Immature natural killer cell (primary cell): ENCODE results near the gene GALNT18. TPM values are rescaled to one million over a fixed set of nuclear protein-coding genes. Genes with fewer than 3 reads are reported as not detected.

Experiments used
- DNase-seq, 3 donors: peaks; one replicate each; pipeline ENCODE4 v3.0.0; 2022; ENCODE audit warnings: mixed read lengths in 1 of 3
- H3K27ac Mint-ChIP-seq, 6 donors: one replicate each; pipeline ENCODE4 v1.8.0; 2020; ENCODE audit warnings: mixed read lengths in 6 of 6, mild to moderate bottlenecking in 5 of 6, inconsistent platforms in 4 of 6, moderate library complexity in 3 of 6
- H3K27me3 Mint-ChIP-seq, 3 donors: one replicate each; pipeline ENCODE4 v1.8.0; 2020 to 2021; ENCODE audit warnings: low read depth in 3 of 3, mild to moderate bottlenecking in 3 of 3, mixed read lengths in 3 of 3, moderate library complexity in 3 of 3, inconsistent platforms in 1 of 3
- H3K36me3 Mint-ChIP-seq, 3 donors: one replicate each; pipeline ENCODE4 v1.8.0; 2020; ENCODE audit warnings: mixed read lengths in 3 of 3, inconsistent platforms in 2 of 3, mild to moderate bottlenecking in 2 of 3
- H3K4me1 Mint-ChIP-seq, 2 donors: one replicate each; pipeline ENCODE4 v1.8.0; 2020; ENCODE audit warnings: inconsistent platforms in 2 of 2, mild to moderate bottlenecking in 2 of 2, mixed read lengths in 2 of 2, moderate library complexity in 1 of 2
- H3K4me3 Mint-ChIP-seq, 5 donors: one replicate each; pipeline ENCODE4 v1.8.0; 2020; ENCODE audit warnings: mild to moderate bottlenecking in 5 of 5, mixed read lengths in 5 of 5, inconsistent platforms in 3 of 5, moderate library complexity in 3 of 5
- H3K9me3 Mint-ChIP-seq, 6 donors: one replicate each; pipeline ENCODE4 v1.8.0; 2020; ENCODE audit warnings: mild to moderate bottlenecking in 6 of 6, mixed read lengths in 6 of 6, inconsistent platforms in 4 of 6, moderate library complexity in 3 of 6
- polyA plus RNA-seq, 3 donors: library from polyadenylated mRNA; unstranded; fragments of 300-500 nt; fragmentation: Illumina TruSeq; gene quantifications; one replicate each; pipeline ENCODE4 v1.2.3, GENCODE V29; 2021

Gene GALNT18
- polyA plus RNA-seq, 3 donors from 2014 or later = 0.10 to 0.93 TPM; not detected in 1

DNA sequence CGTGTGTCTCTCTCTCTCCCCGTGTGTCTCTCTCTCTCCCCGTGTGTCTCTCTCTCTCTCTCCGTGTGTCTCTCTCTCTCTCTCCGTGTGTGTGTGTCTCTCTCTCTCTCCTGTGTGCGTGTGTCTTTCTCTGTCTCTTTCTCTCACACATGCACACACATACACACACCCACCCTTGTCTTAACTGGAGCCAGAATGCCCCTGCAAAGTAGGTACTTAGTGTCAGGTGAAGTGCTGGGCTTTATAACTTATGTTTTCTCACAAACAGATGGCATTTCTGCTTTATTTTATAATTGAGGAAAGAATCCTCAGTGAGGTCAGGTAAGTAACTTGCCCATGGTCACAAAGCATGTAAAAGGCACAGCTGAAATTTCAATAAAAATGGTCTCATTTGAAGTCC is 374.7 kb downstream of the GALNT18 start:
- H3K4me3 Mint-ChIP-seq = no peak overlapping the region
- no peak for DNase-seq
- peaks cover 3 to 7% (median 5%) of the 10 kb centered on the region in 3 donors for H3K27me3 Mint-ChIP-seq
- peak overlapping the region in 1 of 6 donors; percentile 31 for H3K27ac Mint-ChIP-seq
- peaks cover 0 to 1% of the 10 kb centered on the region in 2 donors for H3K4me1 Mint-ChIP-seq
- H3K9me3 Mint-ChIP-seq = peaks cover 0 to 2% (median 0%) of the 10 kb centered on the region in 6 donors
- no peaks in the 10 kb centered on the region for H3K36me3 Mint-ChIP-seq

DNA sequence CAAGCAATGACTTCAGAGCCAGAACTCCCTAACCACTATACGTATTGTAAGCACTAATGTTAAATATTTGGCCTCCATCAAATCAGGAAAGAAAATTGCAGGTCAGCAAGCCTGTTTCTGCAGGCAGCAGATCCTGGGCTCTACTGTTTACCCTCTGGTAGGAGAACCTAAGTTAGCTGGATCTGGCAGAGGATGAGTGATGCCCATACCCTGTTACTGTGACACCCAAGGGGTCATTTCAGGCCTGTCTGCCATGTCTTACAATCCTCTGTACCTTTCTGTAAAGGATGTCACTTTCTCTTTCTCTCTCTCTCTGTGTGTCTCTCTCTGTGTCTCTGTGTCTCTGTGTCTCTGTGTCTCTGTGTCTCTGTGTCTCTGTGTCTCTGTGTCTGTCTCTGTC is 375.6 kb downstream of the GALNT18 start:
- Mint-ChIP-seq H3K27ac (peak overlapping the region in 1 of 6 donors; percentile 34), H3K4me1 (peaks cover 0 to 1% of the 10 kb centered on the region in 2 donors), H3K9me3 (peaks cover 0 to 2% (median 0%) of the 10 kb centered on the region in 6 donors), H3K27me3 (peaks cover 0 to 7% (median 5%) of the 10 kb centered on the region in 3 donors), H3K36me3 (peaks cover 0 to 1% (median 0%) of the 10 kb centered on the region in 3 donors), H3K4me3 (no peak overlapping the region)
- no peak for DNase-seq

DNA sequence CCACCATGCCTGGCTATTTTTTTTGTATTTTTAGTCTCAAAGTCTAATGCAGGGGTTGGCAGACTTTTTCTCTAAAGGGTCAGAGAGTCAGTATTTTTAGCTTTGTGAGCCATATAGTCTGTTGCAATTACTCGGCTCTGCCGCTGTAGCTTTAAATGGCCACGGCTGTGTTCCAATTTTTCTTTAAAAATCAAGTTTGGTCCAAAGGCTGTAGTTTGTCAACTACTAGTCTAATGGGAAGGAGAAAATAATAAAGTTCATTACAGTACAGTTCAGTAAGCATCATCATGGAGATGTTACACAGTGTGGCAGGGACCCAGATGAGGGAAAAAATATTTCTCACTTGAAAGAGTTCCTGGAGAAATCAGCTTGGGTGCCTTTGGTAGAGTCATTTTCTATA is 376.4 kb downstream of the GALNT18 start:
- Mint-ChIP-seq H3K27ac (no peak overlapping the region), H3K4me1 (peaks cover 0 to 1% of the 10 kb centered on the region in 2 donors), H3K36me3 (peaks cover 0 to 4% (median 0%) of the 10 kb centered on the region in 3 donors)

DNA sequence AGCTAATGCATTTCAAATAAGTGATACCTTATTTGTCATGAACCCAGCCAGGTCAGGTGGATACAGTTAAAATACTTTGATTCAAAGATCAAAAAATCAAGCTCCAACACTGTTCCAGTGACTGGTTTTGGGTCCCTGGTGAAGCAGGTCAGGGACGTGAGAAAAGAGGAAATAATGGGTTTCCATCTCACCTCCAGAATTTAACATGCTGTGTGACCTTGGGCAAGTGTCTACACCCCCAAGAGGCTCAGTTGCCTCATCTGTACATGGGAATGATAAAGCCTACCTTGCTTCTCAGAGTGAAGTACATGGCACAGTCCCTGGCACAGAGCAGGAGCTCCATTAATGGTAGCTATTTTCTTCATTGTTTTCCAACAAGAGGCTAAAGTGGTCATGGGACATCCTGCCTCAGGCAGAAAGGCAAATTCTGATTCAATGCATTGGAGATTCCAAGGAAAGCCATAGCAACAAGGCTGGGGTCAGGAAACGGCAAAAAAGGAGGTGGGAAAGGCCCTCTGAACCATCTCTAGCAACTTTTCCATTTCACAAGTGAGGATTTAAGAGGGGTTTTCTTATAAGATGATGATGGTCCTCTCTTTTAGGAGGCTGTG is 377.2 kb downstream of the GALNT18 start:
- no peak overlapping the region for H3K4me3 Mint-ChIP-seq
- H3K36me3 Mint-ChIP-seq = peaks cover 0 to 4% (median 0%) of the 10 kb centered on the region in 3 donors
- peaks cover 0 to 2% (median 0%) of the 10 kb centered on the region in 6 donors for H3K9me3 Mint-ChIP-seq
- no peak overlapping the region for H3K27ac Mint-ChIP-seq
- H3K4me1 Mint-ChIP-seq = peaks cover 0 to 1% of the 10 kb centered on the region in 2 donors
- H3K27me3 Mint-ChIP-seq = peaks cover 0 to 6% (median 5%) of the 10 kb centered on the region in 3 donors
- no peak for DNase-seq

More for the DNA sequence above, 376.4 kb downstream of the GALNT18 start:
- peaks cover 0 to 7% (median 5%) of the 10 kb centered on the region in 3 donors for H3K27me3 Mint-ChIP-seq
- H3K4me3 Mint-ChIP-seq = no peak overlapping the region
- DNase-seq = no peak
- peaks cover 0 to 2% (median 0%) of the 10 kb centered on the region in 6 donors for H3K9me3 Mint-ChIP-seq

DNA sequence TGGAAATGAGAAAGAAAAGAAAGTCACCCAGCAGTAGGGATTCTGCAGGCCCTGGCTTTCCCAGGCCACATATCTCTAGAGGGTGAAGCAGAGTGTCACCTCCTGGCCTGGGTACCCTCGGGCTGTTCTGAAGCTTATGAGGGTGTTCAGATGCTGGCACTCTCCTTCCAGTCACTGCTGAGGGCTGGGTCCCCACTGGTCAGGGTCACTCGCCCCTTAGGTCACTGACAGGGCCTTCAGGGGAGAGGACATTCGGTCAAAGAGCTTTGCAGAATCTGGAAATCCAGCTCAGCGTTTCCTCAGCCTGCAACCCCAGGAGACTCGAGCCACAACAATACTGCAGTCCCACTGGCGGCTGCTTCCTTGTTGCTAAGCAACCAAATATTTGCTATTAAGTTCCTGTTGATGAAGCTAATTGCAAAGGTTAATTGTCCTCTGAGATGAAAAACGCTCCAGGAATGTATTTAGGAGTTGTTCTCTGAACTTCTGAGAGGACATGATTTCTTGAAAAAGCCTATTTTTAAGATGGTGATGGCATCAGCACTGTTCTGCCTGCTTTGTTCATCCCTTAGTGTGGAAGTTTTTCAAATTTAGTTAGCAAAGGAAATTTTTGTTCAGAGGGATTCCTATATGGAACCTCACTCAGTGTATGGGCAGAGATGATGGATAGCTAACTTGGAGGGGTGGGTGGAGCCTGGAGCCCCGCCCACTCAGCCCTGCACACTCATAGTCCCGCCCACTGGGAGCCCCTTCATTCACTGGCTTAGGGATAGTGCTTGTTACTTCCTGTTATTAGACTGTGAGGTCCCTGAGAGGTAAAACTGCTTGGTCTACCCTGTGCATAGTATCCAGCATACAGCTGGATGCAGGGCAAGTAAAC is 378.0 kb downstream of the GALNT18 start:
- Mint-ChIP-seq H3K4me3 (no peak overlapping the region), H3K9me3 (peaks cover 0 to 2% (median 0%) of the 10 kb centered on the region in 6 donors), H3K36me3 (peaks cover 0 to 4% (median 0%) of the 10 kb centered on the region in 3 donors), H3K27ac (no peak overlapping the region), H3K27me3 (peaks cover 0 to 5% (median 4%) of the 10 kb centered on the region in 3 donors), H3K4me1 (peaks cover 0 to 1% of the 10 kb centered on the region in 2 donors)
- DNase-seq = peak in 1 of 3 donors; percentile 5

DNA sequence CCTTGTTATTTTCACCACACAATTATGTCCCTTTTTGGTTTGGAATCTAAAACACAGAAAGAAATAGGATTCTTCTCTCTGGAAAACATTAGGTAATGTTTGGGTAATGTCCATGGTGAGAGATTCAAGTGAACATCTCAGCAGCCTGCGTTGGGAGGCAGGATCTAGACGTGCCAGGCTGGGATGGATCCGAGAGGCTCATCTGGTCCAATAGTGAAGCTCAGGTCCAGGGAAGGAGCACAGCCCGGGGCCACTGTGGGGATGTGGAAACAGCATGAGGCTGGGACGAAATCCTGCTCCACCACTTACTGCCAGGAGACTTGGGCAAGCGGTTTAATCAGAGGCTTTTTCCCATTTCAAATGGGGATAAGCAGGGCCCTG is 378.6 kb downstream of the GALNT18 start:
- Mint-ChIP-seq H3K27me3 (peaks cover 0 to 5% (median 2%) of the 10 kb centered on the region in 3 donors), H3K36me3 (peaks cover 0 to 4% (median 0%) of the 10 kb centered on the region in 3 donors), H3K4me1 (peaks cover 0 to 1% of the 10 kb centered on the region in 2 donors), H3K4me3 (no peak overlapping the region), H3K9me3 (peaks cover 0 to 2% (median 0%) of the 10 kb centered on the region in 6 donors), H3K27ac (no peak overlapping the region)
- no peak for DNase-seq

DNA sequence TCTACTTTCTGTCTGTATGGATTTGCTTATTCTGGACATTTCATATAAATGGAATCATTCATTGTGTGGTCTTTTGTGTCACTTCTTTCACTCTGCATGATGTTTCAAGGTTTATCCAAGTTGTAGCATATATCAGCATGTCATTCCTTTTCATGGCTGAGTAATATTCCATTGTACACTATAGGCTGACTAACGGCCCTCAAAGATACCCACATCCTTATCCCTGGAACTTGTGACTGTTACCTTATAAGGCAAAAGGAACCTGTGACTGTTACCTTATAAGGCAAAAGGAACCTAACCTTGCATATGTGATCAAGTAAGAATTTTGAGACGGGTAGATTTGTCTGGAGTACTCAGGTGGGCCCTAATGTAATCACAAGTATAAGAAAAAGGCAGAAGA is 380.5 kb downstream of the GALNT18 start:
- DNase-seq = no peak
- Mint-ChIP-seq H3K36me3 (peaks cover 0 to 4% (median 0%) of the 10 kb centered on the region in 3 donors), H3K27ac (no peak overlapping the region), H3K27me3 (peaks cover 0 to 8% (median 2%) of the 10 kb centered on the region in 3 donors), H3K4me1 (peaks cover 0 to 1% of the 10 kb centered on the region in 2 donors), H3K4me3 (no peak overlapping the region), H3K9me3 (peaks cover 0 to 2% (median 0%) of the 10 kb centered on the region in 6 donors)

DNA sequence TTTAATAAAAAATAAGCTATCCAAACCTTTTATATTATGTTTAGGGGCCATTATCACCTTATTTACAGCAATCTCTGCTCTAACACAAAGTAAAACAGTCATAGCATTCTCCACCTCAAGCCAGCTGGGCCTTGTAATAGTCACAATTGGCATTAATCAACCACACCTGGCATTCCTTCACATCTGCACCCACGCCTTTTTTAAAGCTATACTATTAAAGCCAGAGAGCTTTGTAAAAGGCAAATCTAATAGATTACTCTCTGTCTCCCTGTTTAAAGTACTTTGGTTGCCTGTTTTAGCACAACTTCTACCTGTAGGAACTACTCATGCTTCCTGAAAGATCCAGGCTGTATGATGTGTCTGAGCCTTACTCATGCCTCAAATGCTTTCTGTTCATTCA is 381.8 kb downstream of the GALNT18 start:
- Mint-ChIP-seq H3K9me3 (peaks cover 0 to 2% (median 0%) of the 10 kb centered on the region in 6 donors), H3K36me3 (peaks cover 0 to 4% (median 0%) of the 10 kb centered on the region in 3 donors), H3K4me1 (peaks cover 0 to 1% of the 10 kb centered on the region in 2 donors), H3K27ac (no peak overlapping the region), H3K4me3 (no peak overlapping the region), H3K27me3 (peaks cover 0 to 5% (median 2%) of the 10 kb centered on the region in 3 donors)
- no peak for DNase-seq

DNA sequence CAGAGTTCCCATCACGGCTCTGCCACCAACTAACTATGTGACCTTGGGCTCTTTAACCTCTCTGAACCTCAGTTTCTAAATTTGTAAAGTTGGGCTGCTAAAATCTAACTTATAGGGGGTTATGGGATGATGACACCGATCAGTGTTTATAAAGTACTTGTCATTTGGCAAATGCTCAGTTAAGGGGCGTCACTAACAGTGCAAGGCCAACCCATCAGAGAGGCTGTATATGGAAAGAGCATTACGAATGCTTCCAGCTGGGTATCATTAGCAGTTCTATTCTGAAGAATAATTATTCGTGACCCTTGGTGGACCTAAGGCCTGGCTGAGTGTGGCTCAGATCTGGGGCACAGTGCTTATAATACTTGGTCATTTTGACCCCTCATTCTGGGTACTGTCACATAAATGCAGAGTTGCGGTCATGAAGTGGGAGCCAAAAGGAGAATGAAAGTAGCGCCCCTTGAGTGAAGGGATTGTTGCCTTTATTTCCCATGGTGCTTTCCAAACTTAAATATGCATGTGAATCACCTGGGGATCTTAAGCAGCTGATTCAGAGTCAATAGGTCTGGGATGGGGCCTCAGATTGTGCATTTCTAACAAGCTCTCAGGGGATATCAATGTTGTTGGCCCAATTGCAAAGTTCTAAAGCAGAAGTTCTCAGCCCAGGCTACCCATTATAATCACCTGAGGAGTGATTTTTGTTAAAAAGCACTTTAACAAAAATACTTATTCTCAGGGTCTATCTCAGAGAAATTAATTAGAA is 384.6 kb downstream of the GALNT18 start:
- Mint-ChIP-seq H3K9me3 (peaks cover 0 to 2% (median 0%) of the 10 kb centered on the region in 6 donors), H3K4me3 (no peak overlapping the region), H3K4me1 (no peaks in the 10 kb centered on the region), H3K27me3 (peaks cover 0 to 2% (median 2%) of the 10 kb centered on the region in 3 donors), H3K27ac (no peak overlapping the region), H3K36me3 (peaks cover 0 to 4% (median 0%) of the 10 kb centered on the region in 3 donors)
- DNase-seq = no peak

DNA sequence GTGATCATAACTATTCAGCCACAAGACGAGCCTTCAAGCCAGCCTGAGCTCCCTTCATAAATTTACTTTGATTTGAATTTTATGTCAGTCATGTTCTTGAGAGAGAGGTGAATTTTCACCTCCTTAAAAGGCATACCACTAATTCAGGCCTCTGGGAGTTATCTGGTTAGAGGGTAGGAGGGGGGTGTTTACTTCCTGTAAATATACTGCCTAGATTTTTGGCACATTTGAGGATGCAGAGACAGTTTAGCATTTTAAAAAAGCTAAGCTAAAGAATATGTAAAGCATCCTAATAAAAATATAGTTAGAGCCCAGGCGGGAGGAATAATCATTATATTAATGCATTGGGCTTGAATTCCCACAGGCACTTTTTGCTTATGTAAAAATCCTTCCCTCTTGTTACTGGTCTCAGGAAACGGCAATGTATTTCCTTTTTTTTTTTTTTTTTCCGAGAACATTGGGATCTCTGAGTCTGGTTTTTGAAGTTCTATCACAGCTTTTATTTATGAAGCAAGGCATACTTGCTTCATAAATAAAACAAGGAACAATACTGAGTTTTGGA is 385.2 kb downstream of the GALNT18 start:
- H3K9me3 Mint-ChIP-seq = peaks cover 0 to 2% (median 0%) of the 10 kb centered on the region in 6 donors
- H3K4me1 Mint-ChIP-seq = no peaks in the 10 kb centered on the region
- no peak overlapping the region for H3K4me3 Mint-ChIP-seq
- H3K36me3 Mint-ChIP-seq = peaks cover 0 to 4% (median 0%) of the 10 kb centered on the region in 3 donors
- peaks cover 0 to 3% (median 2%) of the 10 kb centered on the region in 3 donors for H3K27me3 Mint-ChIP-seq
- DNase-seq = no peak
- no peak overlapping the region for H3K27ac Mint-ChIP-seq

DNA sequence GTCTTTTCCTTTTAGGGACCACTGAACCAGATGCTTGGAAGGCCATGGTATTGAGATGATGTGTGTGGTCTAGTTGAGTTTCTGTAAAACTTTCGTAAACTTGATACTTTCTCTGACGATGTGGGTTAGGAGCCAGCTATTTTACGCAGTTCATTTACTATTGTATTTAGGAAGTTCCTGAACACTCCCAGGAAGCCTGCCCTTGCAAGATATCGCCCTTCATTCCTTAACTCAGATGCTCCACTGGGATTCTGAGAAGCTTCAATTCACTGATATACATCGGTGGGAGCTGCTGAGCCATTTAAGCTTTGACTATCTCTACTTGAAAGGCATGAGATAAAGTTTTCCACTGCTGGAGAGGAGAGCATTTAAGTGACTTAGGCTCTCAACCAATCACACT is 390.0 kb downstream of the GALNT18 start:
- peaks cover 0 to 3% (median 1%) of the 10 kb centered on the region in 3 donors for H3K27me3 Mint-ChIP-seq
- DNase-seq = no peak

DNA sequence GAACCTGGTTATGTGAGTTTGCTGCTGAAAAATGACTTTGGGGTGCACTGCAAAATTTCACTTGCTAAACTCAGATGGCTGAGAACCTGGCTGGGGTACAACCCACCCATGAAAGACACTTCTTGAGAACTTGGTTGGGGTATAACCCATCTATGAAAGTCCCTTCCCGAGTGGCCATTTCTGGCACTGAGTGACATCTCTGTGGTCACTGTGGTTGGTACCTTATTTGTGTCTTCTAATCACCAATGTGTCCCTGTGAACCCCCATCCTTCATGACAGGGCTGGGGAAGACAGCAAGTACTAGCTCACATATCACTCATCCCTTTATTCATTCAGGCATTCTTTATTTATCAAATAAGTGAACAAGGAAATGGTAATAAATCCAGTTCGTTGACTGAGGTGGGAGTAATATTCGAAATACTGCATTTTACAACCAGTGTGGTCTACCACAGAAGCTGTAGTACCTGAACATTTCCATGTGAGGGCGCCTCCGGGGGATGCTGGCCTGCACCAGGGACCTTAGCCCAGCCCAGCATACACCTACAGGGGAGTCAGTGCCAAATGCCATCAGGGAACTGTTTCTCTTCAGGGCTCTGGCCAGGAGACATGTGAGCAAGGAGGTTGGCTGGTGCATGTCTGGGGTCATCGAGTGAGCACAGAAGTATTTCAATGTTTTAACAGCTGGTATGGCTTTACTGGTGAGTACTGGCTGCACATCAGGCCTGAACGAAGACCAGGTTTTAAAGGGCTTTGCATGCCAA is 390.8 kb downstream of the GALNT18 start:
- Mint-ChIP-seq H3K27me3 (peaks cover 0 to 3% (median 1%) of the 10 kb centered on the region in 3 donors), H3K36me3 (no peaks in the 10 kb centered on the region), H3K27ac (no peak overlapping the region), H3K9me3 (no peaks in the 10 kb centered on the region), H3K4me1 (no peaks in the 10 kb centered on the region), H3K4me3 (no peak overlapping the region)
- no peak for DNase-seq

More for the DNA sequence above, 390.0 kb downstream of the GALNT18 start:
- no peak overlapping the region for H3K4me3 Mint-ChIP-seq
- no peaks in the 10 kb centered on the region for H3K9me3 Mint-ChIP-seq
- H3K4me1 Mint-ChIP-seq = no peaks in the 10 kb centered on the region
- H3K36me3 Mint-ChIP-seq = no peaks in the 10 kb centered on the region
- no peak overlapping the region for H3K27ac Mint-ChIP-seq
